Vagina (tissue), 2 donors: ENCODE results near the gene ESPNL.

Source experiments
- POLR2A ChIP-seq, 2 donors: fragments of 450-650 bp; IDR thresholded peaks; one replicate each; pipeline ENCODE4 v1.6.1; 2017; ENCODE audit warnings: antibody characterized with exemption in 2 of 2, mild to moderate bottlenecking in 2 of 2, moderate library complexity in 2 of 2
- POLR2AphosphoS5 ChIP-seq, 2 donors: sonication (generic); formaldehyde crosslinking; IDR thresholded peaks; one replicate each; pipeline ENCODE4 v1.9.0; 2017; ENCODE audit warnings: antibody characterized with exemption in 2 of 2, mild to moderate bottlenecking in 2 of 2, low read depth in 1 of 2; ENCODE audit not compliant: insufficient read depth in 1 of 2
- TF ChIP-seq, protein P1 (sequence below), 3 experiments: fragments of 450-650 bp in 2 of 3; fragments of 200-600 bp in 1 of 3; sonication (generic) in 1 of 3; IDR thresholded peaks; one replicate each; pipeline ENCODE4 v1.5.1; 2017 to 2019; ENCODE audit warnings: antibody characterized with exemption in 3 of 3, mild to moderate bottlenecking in 2 of 3, moderate library complexity in 2 of 3

DNA sequence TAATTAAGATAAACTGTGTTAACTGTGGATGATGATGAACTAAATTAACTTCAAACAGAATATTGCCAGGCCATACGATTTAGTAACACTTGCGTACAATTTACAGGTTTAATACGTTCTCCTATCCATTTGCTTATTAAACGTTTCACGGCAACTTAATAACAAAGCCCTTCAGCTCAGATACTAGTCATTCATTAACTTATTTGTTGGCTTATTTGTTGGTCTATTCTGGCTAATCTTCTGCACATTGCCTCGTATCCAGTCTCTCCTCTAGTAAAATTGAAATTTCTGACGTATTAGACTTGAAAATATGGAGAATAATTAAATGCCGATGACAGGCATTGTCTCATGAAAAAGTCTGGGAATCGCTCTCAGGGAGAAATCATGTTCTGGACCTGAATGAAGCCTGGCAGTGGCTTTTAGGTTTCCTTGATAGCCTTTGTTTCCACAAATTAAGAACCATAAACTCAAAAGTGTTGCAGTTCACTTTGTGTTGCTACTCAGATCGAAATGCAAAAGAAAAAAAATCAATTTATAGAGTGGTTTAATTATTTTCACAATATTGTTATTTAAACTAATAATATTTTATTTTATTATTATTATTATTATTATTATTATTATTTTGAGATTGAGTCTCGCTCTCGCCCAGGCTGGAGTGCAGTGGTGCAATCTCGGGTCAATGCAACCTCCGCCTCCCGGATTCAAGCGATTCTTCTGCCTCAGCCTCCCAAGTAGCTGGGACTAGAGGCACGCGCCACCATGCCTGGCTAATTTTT, 34.9 kb upstream of the ESPNL start:
- no peak for TF ChIP-seq POLR2A (IDR thresholded peaks at IDR 0.05)
- TF ChIP-seq, protein P1, sequence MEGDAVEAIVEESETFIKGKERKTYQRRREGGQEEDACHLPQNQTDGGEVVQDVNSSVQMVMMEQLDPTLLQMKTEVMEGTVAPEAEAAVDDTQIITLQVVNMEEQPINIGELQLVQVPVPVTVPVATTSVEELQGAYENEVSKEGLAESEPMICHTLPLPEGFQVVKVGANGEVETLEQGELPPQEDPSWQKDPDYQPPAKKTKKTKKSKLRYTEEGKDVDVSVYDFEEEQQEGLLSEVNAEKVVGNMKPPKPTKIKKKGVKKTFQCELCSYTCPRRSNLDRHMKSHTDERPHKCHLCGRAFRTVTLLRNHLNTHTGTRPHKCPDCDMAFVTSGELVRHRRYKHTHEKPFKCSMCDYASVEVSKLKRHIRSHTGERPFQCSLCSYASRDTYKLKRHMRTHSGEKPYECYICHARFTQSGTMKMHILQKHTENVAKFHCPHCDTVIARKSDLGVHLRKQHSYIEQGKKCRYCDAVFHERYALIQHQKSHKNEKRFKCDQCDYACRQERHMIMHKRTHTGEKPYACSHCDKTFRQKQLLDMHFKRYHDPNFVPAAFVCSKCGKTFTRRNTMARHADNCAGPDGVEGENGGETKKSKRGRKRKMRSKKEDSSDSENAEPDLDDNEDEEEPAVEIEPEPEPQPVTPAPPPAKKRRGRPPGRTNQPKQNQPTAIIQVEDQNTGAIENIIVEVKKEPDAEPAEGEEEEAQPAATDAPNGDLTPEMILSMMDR (IDR thresholded peaks at IDR 0.05), result no peak
- no peak for TF ChIP-seq POLR2AphosphoS5 (IDR thresholded peaks at IDR 0.05; ENCODE audit: insufficient read depth in 1 of 2, low read depth in 1 of 2)
